GM06990 (cell line): ENCODE results near the gene RAB5IF.

Source experiments
- DNase-seq: peaks from one replicate; pipeline ENCODE4 v3.0.0-alpha.2; 2011; ENCODE audit not compliant: insufficient read length; ENCODE audit errors: extremely low read depth
- H3K27me3 ChIP-seq: replicated peaks from 2 replicates; pipeline ENCODE4 v1.6.0; 2011; ENCODE audit warnings: low read length; ENCODE audit not compliant: control insufficient read depth, insufficient read depth
- H3K36me3 ChIP-seq: 2 replicates; pipeline ENCODE4 v1.5.1; 2011; ENCODE audit warnings: low read length; ENCODE audit not compliant: control insufficient read depth, insufficient read depth
- H3K4me3 ChIP-seq: replicated peaks from 2 replicates; pipeline ENCODE4 v1.5.1; 2011; ENCODE audit warnings: low read depth, mild to moderate bottlenecking, control low read depth, low read length
- CTCF ChIP-seq: IDR thresholded peaks from 2 replicates; pipeline ENCODE4 v1.5.1; 2011; ENCODE audit warnings: low read length, control low read depth, mild to moderate bottlenecking, inconsistent platforms; ENCODE audit not compliant: insufficient read depth, poor library complexity, severe bottlenecking

RAB5IF gene

GRCh38 chr20:36574366-36575135 is 31.0 kb upstream of the RAB5IF start:
- Histone ChIP-seq H3K36me3 (peaks cover 7% of the 10 kb centered on the region), H3K27me3 (no peaks in the 10 kb centered on the region), H3K4me3 (peak overlapping the region; percentile 93)
- DNase-seq, result peak; percentile 61
- TF ChIP-seq CTCF, result no peak

GRCh38 chr20:36576081-36576445 is 29.5 kb upstream of the RAB5IF start:
- Histone ChIP-seq H3K36me3 (peaks cover 13% of the 10 kb centered on the region), H3K4me3 (no peak overlapping the region), H3K27me3 (no peaks in the 10 kb centered on the region)
- no peak for TF ChIP-seq CTCF
- DNase-seq, result no peak

GRCh38 chr20:36578356-36579041 is 27.1 kb upstream of the RAB5IF start:
- Histone ChIP-seq H3K27me3 (no peaks in the 10 kb centered on the region), H3K4me3 (no peak overlapping the region), H3K36me3 (peaks cover 24% of the 10 kb centered on the region)
- no peak for DNase-seq
- no peak for TF ChIP-seq CTCF

GRCh38 chr20:36579996-36580545 is 25.5 kb upstream of the RAB5IF start:
- DNase-seq, result no peak
- Histone ChIP-seq H3K36me3 (peaks cover 28% of the 10 kb centered on the region), H3K4me3 (no peak overlapping the region), H3K27me3 (no peaks in the 10 kb centered on the region)
- TF ChIP-seq CTCF, result no peak

GRCh38 chr20:36582322-36582721 is 23.3 kb upstream of the RAB5IF start:
- no peak for TF ChIP-seq CTCF
- Histone ChIP-seq H3K4me3 (no peak overlapping the region), H3K36me3 (peaks cover 36% of the 10 kb centered on the region), H3K27me3 (no peaks in the 10 kb centered on the region)
- DNase-seq, result no peak
